AG04450 (cell line): ENCODE results near the gene GPR132. TPM values are rescaled to one million over a fixed set of nuclear protein-coding genes. Genes with fewer than 3 reads are reported as not detected.

Experiments used
- CTCF ChIA-PET: fragments of 300-600, 350-600 bp; formaldehyde crosslinking; extraction: SDS; loops from one replicate; lab custom pipeline; 2022; ENCODE audit warnings: antibody characterized with exemption, inconsistent platforms; lab: Charles Lee
- POLR2A ChIA-PET: fragments of 350-600 bp; formaldehyde crosslinking; extraction: SDS; loops from one replicate; lab custom pipeline; 2021; ENCODE audit warnings: antibody characterized with exemption, inconsistent platforms; lab: Yijun Ruan, JAX
- DNase-seq: peaks from one replicate; pipeline ENCODE4 v3.0.0-alpha.2; 2011; ENCODE audit warnings: low read depth, low spot score
- H3K27ac ChIP-seq: one replicate; pipeline ENCODE4 v1.5.1; 2012; ENCODE audit warnings: low read depth, low read length, control low read depth
- H3K27me3 ChIP-seq: one replicate; pipeline ENCODE4 v1.6.0; 2012; ENCODE audit warnings: low read length; ENCODE audit not compliant: control insufficient read depth, insufficient read depth
- H3K4me3 ChIP-seq: 2 replicates; pipeline ENCODE4 v1.5.1; 2011; ENCODE audit warnings: mild to moderate bottlenecking, low read depth, low read length, control low read depth
- H3K9me3 ChIP-seq: 2 replicates; pipeline ENCODE4 v1.5.1; 2012; ENCODE audit warnings: low read length; ENCODE audit not compliant: control insufficient read depth, insufficient read depth
- polyA plus RNA-seq: library from polyadenylated mRNA; depleted of rRNA; stranded (reverse); fragments of >200 nt; gene quantifications from 2 replicates; pipeline ENCODE4 v1.2.3, GENCODE V29; 2011
- TF ChIP-seq, protein P1 (sequence below): IDR thresholded peaks from 2 replicates; pipeline ENCODE4 v1.5.1; 2011; ENCODE audit warnings: low read depth, low read length, control low read depth, inconsistent platforms

The GPR132 gene
- polyA plus RNA-seq, 1 experiment = 0.07 TPM

DNA sequence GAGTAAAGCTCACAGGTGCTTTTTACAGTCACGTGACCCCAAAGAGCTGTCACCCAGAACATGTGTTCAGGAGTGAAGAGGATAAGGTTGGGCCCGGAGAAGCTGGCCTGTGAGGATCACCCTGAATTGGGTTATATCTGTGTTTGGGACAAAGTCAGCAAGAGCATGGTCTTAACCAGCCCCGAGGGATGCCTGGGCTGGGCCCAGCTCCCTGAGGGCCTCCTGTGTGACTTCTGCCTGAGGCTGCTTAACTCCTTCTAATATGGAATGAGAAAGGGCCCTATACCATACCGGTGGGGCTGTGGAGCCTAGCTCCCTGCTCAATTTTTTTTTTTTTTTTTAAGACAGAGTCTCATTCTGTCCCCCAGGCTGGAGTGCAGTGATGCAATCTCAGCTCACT lies 46.8 kb downstream of the GPR132 start:
- Histone ChIP-seq H3K4me3 (no peak overlapping the region), H3K9me3 (no peaks in the 10 kb centered on the region; the same call in 1 of the 2 replicates), H3K27me3 (no peaks in the 10 kb centered on the region), H3K27ac (no peak overlapping the region)
- ChIA-PET POLR2A (interaction anchor here (0.6 kb wide), 1 partner anchor 33 kb away, joined by 3 read pairs; the partner anchor contains the start of gene CLBA1), CTCF (interaction anchor here (1.2 to 2.2 kb wide), 3 partner anchors 27 to 72 kb away, joined by 3 to 10 read pairs (median 5); no protein-coding TSS in a partner anchor)
- DNase-seq = no peak
- TF ChIP-seq, protein P1, sequence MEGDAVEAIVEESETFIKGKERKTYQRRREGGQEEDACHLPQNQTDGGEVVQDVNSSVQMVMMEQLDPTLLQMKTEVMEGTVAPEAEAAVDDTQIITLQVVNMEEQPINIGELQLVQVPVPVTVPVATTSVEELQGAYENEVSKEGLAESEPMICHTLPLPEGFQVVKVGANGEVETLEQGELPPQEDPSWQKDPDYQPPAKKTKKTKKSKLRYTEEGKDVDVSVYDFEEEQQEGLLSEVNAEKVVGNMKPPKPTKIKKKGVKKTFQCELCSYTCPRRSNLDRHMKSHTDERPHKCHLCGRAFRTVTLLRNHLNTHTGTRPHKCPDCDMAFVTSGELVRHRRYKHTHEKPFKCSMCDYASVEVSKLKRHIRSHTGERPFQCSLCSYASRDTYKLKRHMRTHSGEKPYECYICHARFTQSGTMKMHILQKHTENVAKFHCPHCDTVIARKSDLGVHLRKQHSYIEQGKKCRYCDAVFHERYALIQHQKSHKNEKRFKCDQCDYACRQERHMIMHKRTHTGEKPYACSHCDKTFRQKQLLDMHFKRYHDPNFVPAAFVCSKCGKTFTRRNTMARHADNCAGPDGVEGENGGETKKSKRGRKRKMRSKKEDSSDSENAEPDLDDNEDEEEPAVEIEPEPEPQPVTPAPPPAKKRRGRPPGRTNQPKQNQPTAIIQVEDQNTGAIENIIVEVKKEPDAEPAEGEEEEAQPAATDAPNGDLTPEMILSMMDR = no peak

DNA sequence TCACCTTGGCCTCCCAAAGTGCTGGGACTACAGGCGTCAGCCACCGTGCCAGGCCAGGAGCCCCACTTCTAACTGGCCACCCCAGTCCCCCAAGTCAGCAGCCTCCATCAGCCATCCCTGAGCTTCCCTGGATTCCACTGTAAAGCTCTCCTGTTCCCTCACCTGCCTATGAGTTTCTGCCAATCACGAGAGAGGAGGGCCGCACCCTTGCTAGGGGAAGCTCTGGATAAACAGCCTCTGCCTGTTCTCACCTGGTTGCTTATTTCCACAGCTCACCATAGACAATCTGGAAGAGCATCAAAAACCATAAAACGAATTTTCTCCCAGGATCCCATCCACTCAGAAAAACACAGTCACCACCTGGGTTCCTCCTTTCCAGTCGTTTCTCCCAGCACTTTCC lies 49.3 kb downstream of the GPR132 start:
- Histone ChIP-seq H3K27ac (no peak overlapping the region), H3K27me3 (no peaks in the 10 kb centered on the region), H3K4me3 (no peak overlapping the region), H3K9me3 (no peaks in the 10 kb centered on the region; the same call in 1 of the 2 replicates)
- POLR2A ChIA-PET = no interaction called here
- no peak for DNase-seq
- TF ChIP-seq, protein P1 = no peak
- CTCF ChIA-PET = interaction anchor here (0.5 to 1.0 kb wide), 2 partner anchors 40 to 70 kb away, joined by 3 read pairs; no protein-coding TSS in a partner anchor

GRCh38 chr14:105015242-105015641 lies 50.0 kb downstream of the GPR132 start:
- no peak overlapping the region for H3K27ac ChIP-seq
- ChIA-PET POLR2A (no interaction called here), CTCF (interaction anchor here (1.0 kb wide), 1 partner anchor 40 kb away, joined by 3 read pairs; no protein-coding TSS in a partner anchor)
- H3K4me3 ChIP-seq = no peak overlapping the region
- TF ChIP-seq, protein P1 = no peak
- H3K9me3 ChIP-seq = no peaks in the 10 kb centered on the region; the same call in 1 of the 2 replicates
- no peaks in the 10 kb centered on the region for H3K27me3 ChIP-seq
- DNase-seq = no peak

- Histone ChIP-seq H3K27ac (peak overlapping the region; percentile 39), H3K27me3 (no peaks in the 10 kb centered on the region), H3K9me3 (no peaks in the 10 kb centered on the region; the same call in 1 of the 2 replicates), H3K4me3 (peak overlapping the region; percentile 38)
- ChIA-PET POLR2A (no interaction called here), CTCF (interaction anchor here (1.0 to 3.5 kb wide), 2 partner anchors 31 to 39 kb away, joined by 3 to 14 read pairs; no protein-coding TSS in a partner anchor)
- no peak for DNase-seq
- TF ChIP-seq, protein P1 = no peak
These were observed 50.6 kb downstream of the GPR132 start for GRCh38 chr14:105014631-105015030.

DNA sequence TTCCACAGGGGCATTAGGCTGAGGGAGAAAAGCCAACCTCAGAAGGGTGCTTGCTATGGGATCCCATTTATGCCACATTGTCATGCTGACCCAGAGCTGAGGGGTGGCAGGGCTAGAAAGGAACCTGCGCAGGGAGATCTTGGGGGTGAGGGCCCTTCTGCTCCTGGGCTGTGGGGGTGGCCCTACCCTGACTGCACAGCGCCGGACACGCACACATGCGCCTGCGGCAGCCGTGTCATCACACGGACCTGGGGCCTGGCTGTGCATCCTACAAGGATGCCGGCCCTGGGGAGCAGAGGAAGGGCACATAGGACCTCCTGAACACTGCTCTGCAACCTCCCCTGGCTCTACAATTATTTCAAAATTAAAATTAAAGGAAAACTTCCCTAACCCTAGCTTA lies 51.2 kb downstream of the GPR132 start:
- no peak for DNase-seq
- no peak overlapping the region for H3K27ac ChIP-seq
- TF ChIP-seq, protein P1 = no peak
- H3K9me3 ChIP-seq = no peaks in the 10 kb centered on the region; the same call in 1 of the 2 replicates
- H3K4me3 ChIP-seq = no peak overlapping the region
- no peaks in the 10 kb centered on the region for H3K27me3 ChIP-seq
- ChIA-PET CTCF (interaction anchor here (3.5 kb wide), 1 partner anchor 32 kb away, joined by 14 read pairs; no protein-coding TSS in a partner anchor), POLR2A (no interaction called here)
